ENCODE results near the gene PALD1. TPM values are rescaled to one million over a fixed set of nuclear protein-coding genes. Genes with fewer than 3 reads are reported as not detected.

PALD1 gene
- total RNA-seq, 1 donor from 2014 or later, result 1.2 TPM

- Mint-ChIP-seq H3K4me3 (ENCODE audit: low read depth) (no peak overlapping the region), H3K9me3 (ENCODE audit: low read depth) (no peaks in the 10 kb centered on the region), H3K27ac (no peak overlapping the region), H3K36me3 (ENCODE audit: insufficient read depth) (no peaks in the 10 kb centered on the region), H3K4me1 (ENCODE audit: low read depth) (no peaks in the 10 kb centered on the region), H3K27me3 (peaks cover 3% of the 10 kb centered on the region)
- TF ChIP-seq, protein P1, sequence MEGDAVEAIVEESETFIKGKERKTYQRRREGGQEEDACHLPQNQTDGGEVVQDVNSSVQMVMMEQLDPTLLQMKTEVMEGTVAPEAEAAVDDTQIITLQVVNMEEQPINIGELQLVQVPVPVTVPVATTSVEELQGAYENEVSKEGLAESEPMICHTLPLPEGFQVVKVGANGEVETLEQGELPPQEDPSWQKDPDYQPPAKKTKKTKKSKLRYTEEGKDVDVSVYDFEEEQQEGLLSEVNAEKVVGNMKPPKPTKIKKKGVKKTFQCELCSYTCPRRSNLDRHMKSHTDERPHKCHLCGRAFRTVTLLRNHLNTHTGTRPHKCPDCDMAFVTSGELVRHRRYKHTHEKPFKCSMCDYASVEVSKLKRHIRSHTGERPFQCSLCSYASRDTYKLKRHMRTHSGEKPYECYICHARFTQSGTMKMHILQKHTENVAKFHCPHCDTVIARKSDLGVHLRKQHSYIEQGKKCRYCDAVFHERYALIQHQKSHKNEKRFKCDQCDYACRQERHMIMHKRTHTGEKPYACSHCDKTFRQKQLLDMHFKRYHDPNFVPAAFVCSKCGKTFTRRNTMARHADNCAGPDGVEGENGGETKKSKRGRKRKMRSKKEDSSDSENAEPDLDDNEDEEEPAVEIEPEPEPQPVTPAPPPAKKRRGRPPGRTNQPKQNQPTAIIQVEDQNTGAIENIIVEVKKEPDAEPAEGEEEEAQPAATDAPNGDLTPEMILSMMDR (IDR thresholded peaks at IDR 0.05; ENCODE audit: unreplicated experiment), result no peak
- no peak for DNase-seq (ENCODE audit: low spot score, unreplicated experiment)
Measured at GRCh38 chr10:70528314-70528713, 49.7 kb downstream of the PALD1 start.

DNA sequence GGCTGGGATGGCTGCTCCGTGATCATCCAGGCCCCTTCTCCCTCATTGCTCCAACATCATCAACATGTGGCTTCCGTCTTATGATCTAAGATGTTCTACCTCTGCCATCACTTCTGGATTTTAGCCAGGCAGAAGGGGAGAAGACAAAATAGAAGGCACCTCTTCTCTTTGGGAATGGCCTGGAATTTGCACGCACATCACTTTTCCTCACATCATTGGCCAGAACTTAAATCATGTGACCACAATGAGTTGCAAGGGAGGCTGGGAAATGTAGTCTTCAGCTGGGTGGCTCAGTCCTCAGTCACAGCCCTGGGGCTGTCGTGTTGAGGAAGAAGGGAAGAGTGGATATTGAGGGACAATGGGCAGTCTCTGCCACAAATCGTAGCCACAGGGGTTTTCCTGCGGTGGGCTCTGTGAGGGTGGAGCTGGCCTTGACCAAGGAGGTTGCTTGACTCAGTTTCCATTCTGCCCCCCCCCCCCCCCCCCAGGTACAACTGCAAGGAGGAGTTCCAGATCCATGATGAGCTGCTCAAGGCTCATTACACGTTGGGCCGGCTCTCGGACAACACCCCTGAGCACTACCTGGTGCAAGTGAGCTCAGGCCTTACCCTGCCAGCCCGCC, 50.3 kb downstream of the PALD1 start:
- TF ChIP-seq, protein P1 (IDR thresholded peaks at IDR 0.05; ENCODE audit: unreplicated experiment), result no peak
- DNase-seq (ENCODE audit: low spot score, unreplicated experiment), result no peak
- no peaks in the 10 kb centered on the region for H3K4me1 Mint-ChIP-seq (ENCODE audit: low read depth)
- no peak overlapping the region for H3K27ac Mint-ChIP-seq
- no peaks in the 10 kb centered on the region for H3K9me3 Mint-ChIP-seq (ENCODE audit: low read depth)
- H3K36me3 Mint-ChIP-seq (ENCODE audit: insufficient read depth), result no peaks in the 10 kb centered on the region
- H3K4me3 Mint-ChIP-seq (ENCODE audit: low read depth), result no peak overlapping the region
- peaks cover 3% of the 10 kb centered on the region for H3K27me3 Mint-ChIP-seq

- TF ChIP-seq, protein P1 (IDR thresholded peaks at IDR 0.05; ENCODE audit: unreplicated experiment), result no peak
- Mint-ChIP-seq H3K27me3 (peaks cover 3% of the 10 kb centered on the region), H3K4me3 (ENCODE audit: low read depth) (no peak overlapping the region), H3K9me3 (ENCODE audit: low read depth) (no peaks in the 10 kb centered on the region), H3K27ac (no peak overlapping the region), H3K4me1 (ENCODE audit: low read depth) (no peaks in the 10 kb centered on the region), H3K36me3 (ENCODE audit: insufficient read depth) (no peaks in the 10 kb centered on the region)
- DNase-seq (ENCODE audit: low spot score, unreplicated experiment), result no peak
Measured at GRCh38 chr10:70529848-70530247, 51.3 kb downstream of the PALD1 start.

DNA sequence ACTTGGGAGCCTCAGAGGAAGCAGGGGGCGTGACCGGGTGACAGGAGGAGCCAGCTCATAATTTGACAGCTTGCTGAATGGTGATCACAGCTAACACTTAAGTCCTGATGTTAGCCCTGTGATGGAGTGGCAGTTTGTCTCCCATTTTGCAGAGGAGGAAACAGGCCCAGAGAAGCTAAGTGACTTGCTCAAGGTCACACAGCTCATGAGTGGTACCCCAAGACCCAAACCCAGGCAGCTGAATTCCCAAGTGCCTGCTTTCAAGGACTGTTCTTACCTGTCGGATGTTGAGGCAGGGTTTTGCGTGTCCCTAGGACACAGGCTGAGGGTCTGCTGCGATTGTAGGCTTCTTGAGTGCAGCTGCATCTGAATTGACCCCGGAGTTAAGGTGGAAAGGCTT, 51.7 kb downstream of the PALD1 start:
- peaks cover 3% of the 10 kb centered on the region for H3K27me3 Mint-ChIP-seq
- TF ChIP-seq, protein P1 (IDR thresholded peaks at IDR 0.05; ENCODE audit: unreplicated experiment), result no peak
- H3K4me3 Mint-ChIP-seq (ENCODE audit: low read depth), result no peak overlapping the region
- H3K36me3 Mint-ChIP-seq (ENCODE audit: insufficient read depth), result no peaks in the 10 kb centered on the region
- H3K27ac Mint-ChIP-seq, result no peak overlapping the region
- DNase-seq (ENCODE audit: low spot score, unreplicated experiment), result no peak
- no peaks in the 10 kb centered on the region for H3K4me1 Mint-ChIP-seq (ENCODE audit: low read depth)
- no peaks in the 10 kb centered on the region for H3K9me3 Mint-ChIP-seq (ENCODE audit: low read depth)

GRCh38 chr10:70532554-70533188, 54.1 kb downstream of the PALD1 start:
- TF ChIP-seq, protein P1 (IDR thresholded peaks at IDR 0.05; ENCODE audit: unreplicated experiment), result no peak
- no peak overlapping the region for H3K27ac Mint-ChIP-seq

More at GRCh38 chr10:70532554-70533188, 54.1 kb downstream of the PALD1 start:
- Mint-ChIP-seq H3K4me1 (ENCODE audit: low read depth) (peaks cover 2% of the 10 kb centered on the region), H3K36me3 (ENCODE audit: insufficient read depth) (no peaks in the 10 kb centered on the region), H3K4me3 (ENCODE audit: low read depth) (no peak overlapping the region), H3K27me3 (peaks cover 10% of the 10 kb centered on the region), H3K9me3 (ENCODE audit: low read depth) (no peaks in the 10 kb centered on the region)
- DNase-seq (ENCODE audit: low spot score, unreplicated experiment), result no peak
